IMR-90 (cell line): ENCODE data around the gene OR1F1. TPM values are rescaled to one million over a fixed set of nuclear protein-coding genes. Genes with fewer than 3 reads are reported as not detected.

Source experiments
- ATAC-seq: fragments of 200-7000 bp; cut with Tn5 transposase; 2 replicates; pipeline ENCODE4 v1.9.1; 2020; ENCODE audit warnings: low read depth, mild to moderate bottlenecking, moderate library complexity
- BruUV-seq: library from RNA; stranded (reverse); fragments of 400-500 nt; replicated peaks from 2 replicates; lab custom pipeline; 2021; lab: Mats Ljungman, UMichigan
- CTCF ChIA-PET: fragments of 300-600 bp; formaldehyde crosslinking; extraction: SDS; loops from one replicate; lab custom pipeline; 2021; ENCODE audit warnings: antibody characterized with exemption; lab: Yijun Ruan, JAX
- POLR2A ChIA-PET: fragments of 300-600 bp; sonication (Branson Sonifier 250); formaldehyde crosslinking; loops from one replicate; lab custom pipeline; 2022; ENCODE audit warnings: antibody characterized with exemption; ENCODE audit not compliant: unreplicated experiment; lab: Charles Lee
- DNase-seq: peaks from one replicate; pipeline ENCODE4 v3.0.0; 2013
- H2AFZ ChIP-seq: replicated peaks from 2 replicates; pipeline ENCODE3; 2013; ENCODE audit warnings: low read length, mild to moderate bottlenecking; ENCODE audit not compliant: poor library complexity
- H2AK5ac ChIP-seq: 2 replicates; pipeline ENCODE4 v1.6.1; 2013; ENCODE audit warnings: low read depth, low read length, inconsistent platforms
- H2AK9ac ChIP-seq: replicated peaks from 2 replicates; pipeline ENCODE3; 2013; ENCODE audit warnings: mild to moderate bottlenecking, low read depth, low read length, moderate library complexity; ENCODE audit not compliant: poor library complexity
- H2BK120ac ChIP-seq: 2 replicates; pipeline ENCODE4 v1.6.1; 2013; ENCODE audit warnings: low read depth, low read length, inconsistent platforms
- H2BK15ac ChIP-seq: 3 replicates; pipeline ENCODE4 v1.6.1; 2013; ENCODE audit warnings: low read depth, low read length, inconsistent platforms
- H2BK20ac ChIP-seq: 2 replicates; pipeline ENCODE4 v1.6.1; 2013; ENCODE audit warnings: low read depth, mild to moderate bottlenecking, inconsistent platforms, low read length, moderate library complexity
- H2BK5ac ChIP-seq: 2 replicates; pipeline ENCODE4 v1.6.1; 2013; ENCODE audit warnings: mild to moderate bottlenecking, low read depth, low read length, inconsistent platforms; ENCODE audit not compliant: poor library complexity, severe bottlenecking
- H3K14ac ChIP-seq: replicated peaks from 2 replicates; pipeline ENCODE4 v1.6.1; 2013; ENCODE audit warnings: low read depth, low read length, inconsistent platforms
- H3K18ac ChIP-seq: 2 replicates; pipeline ENCODE4 v1.6.1; 2013; ENCODE audit warnings: low read depth, low read length, control low read depth
- H3K23ac ChIP-seq: 2 replicates; pipeline ENCODE4 v1.6.1; 2013; ENCODE audit warnings: low read depth, low read length, inconsistent platforms
- H3K27ac ChIP-seq: 2 replicates; pipeline ENCODE4 v1.5.1; 2013; ENCODE audit warnings: mild to moderate bottlenecking, control low read depth, low read length; ENCODE audit not compliant: insufficient read depth
- H3K27me3 ChIP-seq: 2 replicates; pipeline ENCODE4 v1.6.1; 2013; ENCODE audit warnings: low read length; ENCODE audit not compliant: control insufficient read depth, insufficient read depth
- H3K36me3 ChIP-seq: 2 replicates; pipeline ENCODE4 v1.6.1; 2013; ENCODE audit warnings: low read length, mixed read lengths; ENCODE audit not compliant: control insufficient read depth, insufficient read depth
- H3K4ac ChIP-seq: 2 replicates; pipeline ENCODE4 v1.6.1; 2013; ENCODE audit warnings: low read depth, low read length, inconsistent platforms
- H3K4me1 ChIP-seq: 2 replicates; pipeline ENCODE4 v1.6.1; 2013; ENCODE audit warnings: low read length, mixed read lengths; ENCODE audit not compliant: control insufficient read depth, insufficient read depth
- H3K4me2 ChIP-seq: 2 replicates; pipeline ENCODE4 v1.6.1; 2013; ENCODE audit warnings: low read depth, mild to moderate bottlenecking, control low read depth, low read length, moderate library complexity
- H3K4me3 ChIP-seq: 2 replicates; pipeline ENCODE4 v1.5.1; 2013; ENCODE audit warnings: low read depth, mild to moderate bottlenecking, control low read depth, low read length, moderate library complexity; ENCODE audit not compliant: insufficient read depth
- H3K56ac ChIP-seq: 2 replicates; pipeline ENCODE4 v1.6.1; 2013; ENCODE audit warnings: low read length, inconsistent platforms; ENCODE audit not compliant: insufficient read depth; ENCODE audit errors: extremely low read depth
- H3K79me1 ChIP-seq, 2 experiments: 2 replicates each; pipeline ENCODE4 v1.6.1; 2013; ENCODE audit warnings: low read length in 2 of 2, inconsistent platforms in 1 of 2, low read depth in 1 of 2
- H3K9ac ChIP-seq: 2 replicates; pipeline ENCODE4 v1.6.1; 2013; ENCODE audit warnings: low read depth, low read length, control low read depth
- H3K9me1 ChIP-seq: 2 replicates; pipeline ENCODE4 v1.6.1; 2013; ENCODE audit warnings: low read length, inconsistent platforms; ENCODE audit not compliant: insufficient read depth
- H3K9me3 ChIP-seq: 2 replicates; pipeline ENCODE4 v1.6.1; 2013; ENCODE audit warnings: low read length; ENCODE audit not compliant: control insufficient read depth, insufficient read depth
- H4K20me1 ChIP-seq: 2 replicates; pipeline ENCODE4 v1.6.1; 2013; ENCODE audit warnings: low read length, inconsistent platforms; ENCODE audit not compliant: insufficient read depth
- H4K5ac ChIP-seq: 2 replicates; pipeline ENCODE4 v1.6.1; 2013; ENCODE audit warnings: mild to moderate bottlenecking, low read depth, low read length, control low read depth
- H4K8ac ChIP-seq, 2 experiments: 2 replicates each; pipeline ENCODE4 v1.6.1; 2013; ENCODE audit warnings: low read depth in 2 of 2, low read length in 2 of 2, control low read depth in 1 of 2, inconsistent platforms in 1 of 2
- H4K91ac ChIP-seq: 2 replicates; pipeline ENCODE4 v1.6.1; 2013; ENCODE audit warnings: low read depth, low read length, inconsistent platforms; ENCODE audit not compliant: insufficient read depth
- CEBPB ChIP-seq: IDR thresholded peaks from 2 replicates; pipeline ENCODE4 v1.6.1; 2012; ENCODE audit warnings: low read depth, low read length, improper control_type of control experiment
- CHD1 ChIP-seq: IDR thresholded peaks from 2 replicates; pipeline ENCODE4 v1.6.1; 2012; ENCODE audit warnings: low read depth, low read length, improper control_type of control experiment
- FOS ChIP-seq: fragments of 150-350 bp; IDR thresholded peaks from 2 replicates; pipeline ENCODE4 v1.6.1; 2016; ENCODE audit warnings: low read depth, low read length
- MAFK ChIP-seq: IDR thresholded peaks from 2 replicates; pipeline ENCODE4 v1.6.1; 2012; ENCODE audit warnings: low read depth, low read length, improper control_type of control experiment
- RCOR1 ChIP-seq: IDR thresholded peaks from 2 replicates; pipeline ENCODE4 v1.6.1; 2012; ENCODE audit warnings: mild to moderate bottlenecking, low read length, improper control_type of control experiment; ENCODE audit not compliant: insufficient replicate concordance
- SMC3 ChIP-seq: fragments of 150-350 bp; IDR thresholded peaks from 2 replicates; pipeline ENCODE4 v1.6.1; 2016; ENCODE audit warnings: low read depth, mild to moderate bottlenecking, antibody characterized with exemption, low read length, moderate library complexity
- WGBS, 2 experiments: methylation state at CpG; one replicate each; pipeline versions ENCODE4 v1.1.5 to v1.1.7; 2013; ENCODE audit warnings: missing lambda C conversion rate in 2 of 2; ENCODE audit not compliant: insufficient read length in 1 of 2; ENCODE audit errors: extremely low coverage in 2 of 2; 5-methylcytosine and 5-hydroxymethylcytosine counted together
- dilution Hi-C: fragments of 300-500 bp; cut with HindIII; formaldehyde crosslinking; loops from one replicate; pipeline ENCODE4 v1.14.3; 2018; ENCODE audit warnings: low sequenced_read_pairs; ENCODE audit not compliant: unreplicated experiment
- in situ Hi-C: fragments of 300-500 bp; cut with MboI; formaldehyde crosslinking; loops from 3 replicates; pipeline ENCODE4 v1.14.3; 2019; ENCODE audit warnings: low sequenced_read_pairs, inconsistent platforms, mixed read lengths
- intact Hi-C: fragments of 100-400 bp; cut with micrococcal nuclease; formaldehyde crosslinking; loops from 2 replicates; pipeline ENCODE4 v1.10.0; 2022
- polyA plus RNA-seq, 3 experiments: library from polyadenylated mRNA; depleted of rRNA; stranded (reverse); fragments of >200 nt; gene quantifications; 2 replicates each; pipeline ENCODE4 v1.2.3, GENCODE V29; 2012; ENCODE audit warnings: low replicate concordance in 1 of 3
- total RNA-seq: library from RNA; depleted of rRNA; stranded (reverse); fragments of >200 nt; gene quantifications from 2 replicates; pipeline ENCODE4 v1.2.3, GENCODE V29; 2012; rRNA removed
- TF ChIP-seq, protein P1 (sequence below): conservative IDR thresholded peaks from 2 replicates; pipeline ENCODE4 v1.5.1; 2012; ENCODE audit warnings: mild to moderate bottlenecking, low read depth, low read length, improper control_type of control experiment

The OR1F1 gene
- total and polyA plus RNA-seq, 2 of the 4 experiments (the other 2 are of a cell fraction), result 0.12 TPM; not detected in 1

DNA sequence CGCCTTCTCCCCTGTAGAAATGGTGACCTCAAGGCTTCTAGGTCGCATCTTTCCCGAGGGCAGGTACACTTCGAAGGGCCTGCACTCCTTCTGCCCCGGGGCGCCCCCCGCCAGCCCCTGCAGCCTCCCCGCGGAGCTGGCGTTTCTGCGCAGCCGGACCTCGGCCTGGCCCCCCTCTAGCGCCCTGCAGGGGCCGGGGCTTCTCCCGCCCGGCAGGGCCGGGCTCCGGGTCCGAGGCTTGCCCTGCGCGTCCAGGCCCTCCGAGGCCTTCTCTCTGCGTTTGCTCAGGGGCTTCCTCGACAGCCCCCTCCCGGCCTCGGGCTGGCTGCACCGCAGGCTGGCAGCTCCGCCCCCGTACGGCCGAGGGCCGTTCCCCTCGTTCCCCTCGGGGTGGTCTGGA, 66.3 kb downstream of the OR1F1 start:
- Histone ChIP-seq H4K5ac (no peak overlapping the region), H3K4ac (no peak overlapping the region), H2BK5ac (no peak overlapping the region), H3K9ac (no peak overlapping the region), H2BK15ac (no peak overlapping the region), H3K4me3 (no peak overlapping the region), H2BK120ac (no peak overlapping the region), H4K91ac (no peak overlapping the region), H3K18ac (no peak overlapping the region), H3K23ac (no peak overlapping the region), H3K4me1 (no peaks in the 10 kb centered on the region), H3K56ac (no peak overlapping the region), H2AFZ (no peak overlapping the region), H3K79me1 (no peaks in the 10 kb centered on the region), H3K27ac (no peak overlapping the region), H3K4me2 (no peak overlapping the region), H4K20me1 (no peaks in the 10 kb centered on the region), H4K8ac (no peak overlapping the region), H2AK5ac (no peak overlapping the region), H3K27me3 (peaks cover 23% of the 10 kb centered on the region), H3K9me3 (no peaks in the 10 kb centered on the region; the same call in 1 of the 2 replicates), H3K14ac (no peak overlapping the region), H2BK20ac (no peak overlapping the region), H3K36me3 (no peaks in the 10 kb centered on the region), H2AK9ac (no peak overlapping the region), H3K9me1 (no peaks in the 10 kb centered on the region)
- TF ChIP-seq CHD1 (no peak), CEBPB (no peak), SMC3 (no peak), RCOR1 (no peak), FOS (no peak), MAFK (no peak)
- TF ChIP-seq, protein P1, sequence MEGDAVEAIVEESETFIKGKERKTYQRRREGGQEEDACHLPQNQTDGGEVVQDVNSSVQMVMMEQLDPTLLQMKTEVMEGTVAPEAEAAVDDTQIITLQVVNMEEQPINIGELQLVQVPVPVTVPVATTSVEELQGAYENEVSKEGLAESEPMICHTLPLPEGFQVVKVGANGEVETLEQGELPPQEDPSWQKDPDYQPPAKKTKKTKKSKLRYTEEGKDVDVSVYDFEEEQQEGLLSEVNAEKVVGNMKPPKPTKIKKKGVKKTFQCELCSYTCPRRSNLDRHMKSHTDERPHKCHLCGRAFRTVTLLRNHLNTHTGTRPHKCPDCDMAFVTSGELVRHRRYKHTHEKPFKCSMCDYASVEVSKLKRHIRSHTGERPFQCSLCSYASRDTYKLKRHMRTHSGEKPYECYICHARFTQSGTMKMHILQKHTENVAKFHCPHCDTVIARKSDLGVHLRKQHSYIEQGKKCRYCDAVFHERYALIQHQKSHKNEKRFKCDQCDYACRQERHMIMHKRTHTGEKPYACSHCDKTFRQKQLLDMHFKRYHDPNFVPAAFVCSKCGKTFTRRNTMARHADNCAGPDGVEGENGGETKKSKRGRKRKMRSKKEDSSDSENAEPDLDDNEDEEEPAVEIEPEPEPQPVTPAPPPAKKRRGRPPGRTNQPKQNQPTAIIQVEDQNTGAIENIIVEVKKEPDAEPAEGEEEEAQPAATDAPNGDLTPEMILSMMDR, result no peak
- ChIA-PET CTCF (no interaction called here), POLR2A (no interaction called here)
- in situ Hi-C loops, result no loop called here
- ATAC-seq (no peak), DNase-seq (no peak)
- 34% methylated on average over 15 of the region's 35 CpGs; no CpG with 5 or more reads in 1 of the 2 experiments for WGBS, 2 experiments
- BruUV-seq, result no TSS peak
- dilution Hi-C loops, result no loop called here
- intact Hi-C loops, result no loop called here

Other genes starting within 250 kb of the OR1F1 start
- not detected in 2 replicates for gene KREMEN2, start 223.9 kb upstream of the OR1F1 start, total RNA-seq
- gene KREMEN2, start 223.9 kb upstream of the OR1F1 start, polyA plus RNA-seq (2012; rRNA removed), result 0.03 and 0.11 TPM in 2 replicates
- 2.2 TPM in 2 replicates for gene PAQR4, start 218.9 kb upstream of the OR1F1 start, total RNA-seq
- gene PAQR4, start 218.9 kb upstream of the OR1F1 start, polyA plus RNA-seq (2012; rRNA removed), result 10.0 and 10.1 TPM in 2 replicates
- 1.8 and 2.8 TPM in 2 replicates for gene PKMYT1, start 207.8 kb upstream of the OR1F1 start, total RNA-seq
- 14.9 and 18.7 TPM in 2 replicates for gene PKMYT1, start 207.8 kb upstream of the OR1F1 start, polyA plus RNA-seq (2012; rRNA removed)
- gene CLDN9, start 175.3 kb upstream of the OR1F1 start, total RNA-seq, result not detected in 2 replicates
- 0.05 TPM in 1 of 2 replicates, not detected in the other for gene CLDN9, start 175.3 kb upstream of the OR1F1 start, polyA plus RNA-seq (2012; rRNA removed)
- not detected in 2 replicates for gene CLDN6, start 170.0 kb upstream of the OR1F1 start, total RNA-seq
- 0.07 and 0.14 TPM in 2 replicates for gene CLDN6, start 170.0 kb upstream of the OR1F1 start, polyA plus RNA-seq (2012; rRNA removed)
- gene TNFRSF12A, start 167.8 kb upstream of the OR1F1 start, total RNA-seq, result 103 and 118 TPM in 2 replicates
- 304 and 346 TPM in 2 replicates for gene TNFRSF12A, start 167.8 kb upstream of the OR1F1 start, polyA plus RNA-seq (2012; rRNA removed)
- 7.2 and 9.7 TPM in 2 replicates for gene HCFC1R1, start 164.3 kb upstream of the OR1F1 start, total RNA-seq
- 57.9 and 121 TPM in 2 replicates for gene HCFC1R1, start 164.3 kb upstream of the OR1F1 start, polyA plus RNA-seq (2012; rRNA removed)
- 16.1 and 16.8 TPM in 2 replicates for gene THOC6, start 164.2 kb upstream of the OR1F1 start, total RNA-seq
- gene THOC6, start 164.2 kb upstream of the OR1F1 start, polyA plus RNA-seq (2012; rRNA removed), result 23.1 and 26.0 TPM in 2 replicates
- under 0.01 and 0.18 TPM in 2 replicates for gene BICDL2, start 151.3 kb upstream of the OR1F1 start, total RNA-seq
- gene BICDL2, start 151.3 kb upstream of the OR1F1 start, polyA plus RNA-seq (2012; rRNA removed), result 0.17 and 0.19 TPM in 2 replicates
- not detected in 2 replicates for gene MMP25, start 141.6 kb upstream of the OR1F1 start, total RNA-seq
- 0.07 TPM in 2 replicates for gene MMP25, start 141.6 kb upstream of the OR1F1 start, polyA plus RNA-seq (2012; rRNA removed)
- 21.7 and 25.6 TPM in 2 replicates for gene IL32, start 122.6 kb upstream of the OR1F1 start, total RNA-seq
- gene IL32, start 122.6 kb upstream of the OR1F1 start, polyA plus RNA-seq (2012; rRNA removed), result 95.7 and 99.9 TPM in 2 replicates
- not detected in 2 replicates for gene ZSCAN10, start 88.9 kb upstream of the OR1F1 start, total RNA-seq
- gene ZSCAN10, start 88.9 kb upstream of the OR1F1 start, polyA plus RNA-seq (2012; rRNA removed), result not detected in 2 replicates
- gene ZNF205, start 75.6 kb upstream of the OR1F1 start, total RNA-seq, result 8.2 and 8.3 TPM in 2 replicates
- 12.7 and 14.5 TPM in 2 replicates for gene ZNF205, start 75.6 kb upstream of the OR1F1 start, polyA plus RNA-seq (2012; rRNA removed)
- 0.56 and 0.72 TPM in 2 replicates for gene ZNF213, start 53.2 kb upstream of the OR1F1 start, total RNA-seq
- 4.0 and 4.1 TPM in 2 replicates for gene ZNF213, start 53.2 kb upstream of the OR1F1 start, polyA plus RNA-seq (2012; rRNA removed)
- gene ZNF200, start 47.0 kb downstream of the OR1F1 start, total RNA-seq, result 7.5 and 8.3 TPM in 2 replicates
- 2.8 and 3.7 TPM in 2 replicates for gene ZNF200, start 47.0 kb downstream of the OR1F1 start, polyA plus RNA-seq (2012; rRNA removed)
- not detected in 2 replicates for gene MEFV, start 68.4 kb downstream of the OR1F1 start, total RNA-seq
- not detected in 2 replicates for gene MEFV, start 68.4 kb downstream of the OR1F1 start, polyA plus RNA-seq (2012; rRNA removed)
- gene ZNF263, start 95.3 kb downstream of the OR1F1 start, total RNA-seq, result 36.1 and 40.3 TPM in 2 replicates
- 17.1 and 20.8 TPM in 2 replicates for gene ZNF263, start 95.3 kb downstream of the OR1F1 start, polyA plus RNA-seq (2012; rRNA removed)
- gene TIGD7, start 117.2 kb downstream of the OR1F1 start, total RNA-seq, result 2.7 and 3.9 TPM in 2 replicates
- gene TIGD7, start 117.2 kb downstream of the OR1F1 start, polyA plus RNA-seq (2012; rRNA removed), result 2.1 and 2.5 TPM in 2 replicates
- gene ZNF75A, start 117.3 kb downstream of the OR1F1 start, total RNA-seq, result 15.4 and 17.8 TPM in 2 replicates
- 9.2 and 14.6 TPM in 2 replicates for gene ZNF75A, start 117.3 kb downstream of the OR1F1 start, polyA plus RNA-seq (2012; rRNA removed)
- gene OR2C1, start 167.7 kb downstream of the OR1F1 start, total RNA-seq, result under 0.01 TPM in 1 of 2 replicates, not detected in the other
- 0.05 TPM in 1 of 2 replicates, not detected in the other for gene OR2C1, start 167.7 kb downstream of the OR1F1 start, polyA plus RNA-seq (2012; rRNA removed)
- gene ZSCAN32, start 212.8 kb downstream of the OR1F1 start, total RNA-seq, result 10.0 and 16.5 TPM in 2 replicates
- 10.3 and 13.0 TPM in 2 replicates for gene ZSCAN32, start 212.8 kb downstream of the OR1F1 start, polyA plus RNA-seq (2012; rRNA removed)
- gene ZNF174, start 213.0 kb downstream of the OR1F1 start, total RNA-seq, result 5.3 and 7.2 TPM in 2 replicates
- 9.4 and 10.6 TPM in 2 replicates for gene ZNF174, start 213.0 kb downstream of the OR1F1 start, polyA plus RNA-seq (2012; rRNA removed)